Measurements from ENCODE around the gene SMAD5.
A peak's percentile ranks its signal among the peaks of the same experiment; 100 is the strongest.

The SMAD5 gene

GRCh38 chr5:136195971-136196820 is 63.6 kb downstream of the SMAD5 start:
- DNase-seq, result no peak
- peaks cover 0 to 19% of the 10 kb centered on the region in 2 donors for H3K27me3 ChIP-seq
- no peaks in the 10 kb centered on the region for H3K9me3 ChIP-seq
- H3K27ac ChIP-seq, result no peak overlapping the region
- intact Hi-C loops (cut with DNase I; ENCODE audit: low total_unique reads), result loop anchor here (10.0 kb wide), 1 partner anchor 61 kb away; the partner anchor contains the start of gene SMAD5
- TF ChIP-seq CTCF (IDR thresholded peaks at IDR 0.05), result no peak
- no peaks in the 10 kb centered on the region for H3K36me3 ChIP-seq
- H3K4me1 ChIP-seq, result peaks cover 0 to 35% (median 23%) of the 10 kb centered on the region in 4 donors
- H3K4me3 ChIP-seq, result no peak overlapping the region

- H3K9me3 ChIP-seq, result no peaks in the 10 kb centered on the region
- DNase-seq, result peak in 1 of 2 donors; percentile 38
- H3K36me3 ChIP-seq, result no peaks in the 10 kb centered on the region
- peaks cover 0 to 21% (median 9%) of the 10 kb centered on the region in 4 donors for H3K4me1 ChIP-seq
- H3K4me3 ChIP-seq, result no peak overlapping the region
- peaks cover 0 to 5% of the 10 kb centered on the region in 2 donors for H3K27me3 ChIP-seq
- TF ChIP-seq CTCF (IDR thresholded peaks at IDR 0.05), result no peak
- intact Hi-C loops (cut with DNase I; ENCODE audit: low total_unique reads), result loop anchor here (10.0 kb wide), 1 partner anchor 63 kb away; the partner anchor contains the start of gene SMAD5
- no peak overlapping the region for H3K27ac ChIP-seq
Measured at GRCh38 chr5:136197462-136198142, 65.0 kb downstream of the SMAD5 start.

GRCh38 chr5:136198453-136198852 is 65.8 kb downstream of the SMAD5 start:
- H3K4me1 ChIP-seq, result peaks cover 0 to 15% (median 5%) of the 10 kb centered on the region in 4 donors
- no peak overlapping the region for H3K27ac ChIP-seq
- H3K9me3 ChIP-seq, result no peaks in the 10 kb centered on the region
- intact Hi-C loops (cut with DNase I; ENCODE audit: low total_unique reads), result loop anchor here (10.0 kb wide), 1 partner anchor 64 kb away; the partner anchor contains the start of gene SMAD5
- no peak for DNase-seq
- H3K27me3 ChIP-seq, result peaks cover 0 to 2% of the 10 kb centered on the region in 2 donors
- no peaks in the 10 kb centered on the region for H3K36me3 ChIP-seq
- TF ChIP-seq CTCF (IDR thresholded peaks at IDR 0.05), result no peak
- no peak overlapping the region for H3K4me3 ChIP-seq

GRCh38 chr5:136199408-136199807 is 66.8 kb downstream of the SMAD5 start:
- Histone ChIP-seq H3K36me3 (no peaks in the 10 kb centered on the region), H3K9me3 (no peaks in the 10 kb centered on the region), H3K27ac (no peak overlapping the region), H3K4me1 (peaks cover 0 to 15% (median 5%) of the 10 kb centered on the region in 4 donors), H3K4me3 (no peak overlapping the region), H3K27me3 (peaks cover 0 to 5% of the 10 kb centered on the region in 2 donors)
- intact Hi-C loops (cut with DNase I; ENCODE audit: low total_unique reads), result loop anchor here (10.0 kb wide), 1 partner anchor 65 kb away; the partner anchor contains the start of gene SMAD5
- TF ChIP-seq CTCF (IDR thresholded peaks at IDR 0.05), result no peak
- DNase-seq, result no peak

GRCh38 chr5:136200130-136200529 is 67.5 kb downstream of the SMAD5 start:
- DNase-seq, result no peak
- Histone ChIP-seq H3K27me3 (peaks cover 0 to 6% of the 10 kb centered on the region in 2 donors), H3K36me3 (no peaks in the 10 kb centered on the region), H3K27ac (no peak overlapping the region), H3K9me3 (no peaks in the 10 kb centered on the region), H3K4me3 (no peak overlapping the region), H3K4me1 (peaks cover 0 to 15% (median 5%) of the 10 kb centered on the region in 4 donors)
- intact Hi-C loops (cut with DNase I; ENCODE audit: low total_unique reads), result no loop called here
- TF ChIP-seq CTCF (IDR thresholded peaks at IDR 0.05), result no peak

All from tibial artery (tissue), 4 donors.